HepG2 (cell line): ENCODE data around the gene DND1. TPM values are rescaled to one million over a fixed set of nuclear protein-coding genes. Genes with fewer than 3 reads are reported as not detected.

ENCODE experiments used
- GMEB2 ChIP-seq: IDR thresholded peaks from 2 replicates; pipeline ENCODE4 v1.6.1; 2016; ENCODE audit warnings: missing biosample characterization, missing genetic modification reagents, low read depth
- MED1 ChIP-seq: sonication (generic); formaldehyde crosslinking; IDR thresholded peaks from 2 replicates; pipeline ENCODE4 v1.4.0; 2020; ENCODE audit warnings: missing genetic modification reagents
- MEIS2 ChIP-seq: sonication (generic); formaldehyde crosslinking; IDR thresholded peaks from 2 replicates; pipeline ENCODE4 v1.9.0; 2021; ENCODE audit warnings: mild to moderate bottlenecking, missing genetic modification reagents
- MIER3 ChIP-seq: IDR thresholded peaks from 2 replicates; pipeline ENCODE4 v1.6.1; 2016; ENCODE audit warnings: missing compliant biosample characterization, borderline replicate concordance
- NFYB ChIP-seq: sonication (generic); formaldehyde crosslinking; IDR thresholded peaks from 2 replicates; pipeline ENCODE4 v1.4.0; 2020; ENCODE audit warnings: missing genetic modification reagents
- PHF8 ChIP-seq: sonication (generic); formaldehyde crosslinking; IDR thresholded peaks from 2 replicates; pipeline ENCODE4 v1.5.0; 2020; ENCODE audit warnings: missing genetic modification reagents
- SRF ChIP-seq: IDR thresholded peaks from 2 replicates; pipeline ENCODE4 v1.6.1; 2011; ENCODE audit warnings: mild to moderate bottlenecking, low read depth, low read length, moderate library complexity
- ZFX ChIP-seq: sonication (generic); formaldehyde crosslinking; IDR thresholded peaks from 2 replicates; pipeline ENCODE4 v1.4.0; 2020; ENCODE audit warnings: mild to moderate bottlenecking, low read depth, missing genetic modification reagents, moderate library complexity
- ZHX2 ChIP-seq, 2 experiments: sonication (generic) in 1 of 2; formaldehyde crosslinking in 1 of 2; IDR thresholded peaks; 2 replicates each; pipeline versions ENCODE4 v1.6.1 to v1.9.0; 2014 to 2022; ENCODE audit warnings: antibody characterized with exemption in 1 of 2, borderline replicate concordance in 1 of 2, inconsistent platforms in 1 of 2, low read depth in 1 of 2, missing genetic modification reagents in 1 of 2
- ZNF296 ChIP-seq: sonication (generic); formaldehyde crosslinking; conservative IDR thresholded peaks from 2 replicates; pipeline ENCODE4 v1.5.0; 2020; ENCODE audit warnings: mild to moderate bottlenecking, missing genetic modification reagents
- ZNF354B ChIP-seq: sonication (generic); formaldehyde crosslinking; IDR thresholded peaks from 2 replicates; pipeline ENCODE4 v1.8.0; 2022; ENCODE audit warnings: mild to moderate bottlenecking, missing genetic modification reagents
- ZNF709 ChIP-seq: sonication (generic); formaldehyde crosslinking; IDR thresholded peaks from 2 replicates; pipeline ENCODE4 v1.5.0; 2020; ENCODE audit warnings: mild to moderate bottlenecking, missing genetic modification reagents
- polyA plus RNA-seq, 8 experiments: library from polyadenylated mRNA; depleted of rRNA in 3 of 8; stranded (reverse) in 7 of 8; unstranded in 1 of 8; fragments of >200 nt; fragmentation: Illumina TruSeq in 4 of 8; extraction: Trizol in 4 of 8; gene quantifications; 2 replicates each; pipeline versions ENCODE4 v1.2.1 to v1.2.3, GENCODE V29; 2011 to 2016; ENCODE audit warnings: low read depth in 4 of 8, missing spikeins in 1 of 8, mixed read lengths in 1 of 8; ENCODE audit not compliant: insufficient read depth in 1 of 8
- total RNA-seq, 5 experiments: library from RNA; depleted of rRNA; stranded (reverse); fragments of >200 nt; fragmentation: Illumina TruSeq; extraction: Trizol; gene quantifications; 2 replicates each; pipeline ENCODE4 v1.2.3, GENCODE V29; 2016; ENCODE audit warnings: low read depth in 1 of 5

The DND1 gene
- total and polyA plus RNA-seq, 2 of the 13 experiments (the other 11 are each of a cell fraction or from before 2014, with no cell fraction given): 0.48 to 0.55 TPM

GRCh38 chr5:140700177-140701144 is 27.1 kb upstream of the DND1 start, which contains the start of gene ZMAT2 (continued):
- TF ChIP-seq ZNF709: peak; percentile 64; the same call in 1 of the 2 replicates
- peak; percentile 80 for TF ChIP-seq PHF8 (CRISPR knock-in tag)
- no peak for TF ChIP-seq GMEB2 (CRISPR knock-in tag)
- TF ChIP-seq MEIS2 (CRISPR knock-in tag): peak; percentile 54; the same call in 1 of the 2 replicates
- peak; percentile 95 for TF ChIP-seq NFYB
- TF ChIP-seq ZFX: 0 out of 2 replicates have a peak, but pooled peaks have one; percentile 27
- TF ChIP-seq MED1 (CRISPR knock-in tag): 0 out of 2 replicates have a peak, but pooled peaks have one; percentile 38
- TF ChIP-seq SRF: peak; percentile 58; the same call in 1 of the 2 replicates
- peak; percentile 71; the same call in 1 of the 2 replicates for TF ChIP-seq MIER3 (CRISPR knock-in tag)
- TF ChIP-seq ZHX2 (IDR thresholded peaks at IDR 0.05; ENCODE audit: low read depth): peak; percentile 44; the same call in 1 of the 2 replicates
- TF ChIP-seq ZHX2 (CRISPR knock-in tag; IDR thresholded peaks at IDR 0.05; ENCODE audit: borderline replicate concordance): no peak
- no peak for TF ChIP-seq ZNF354B (CRISPR knock-in tag)
- TF ChIP-seq ZNF296 (CRISPR knock-in tag): 0 out of 2 replicates have a peak, but pooled peaks have one; percentile 41
